ENCODE results near the gene TSPAN14. TPM values are rescaled to one million over a fixed set of nuclear protein-coding genes. Genes with fewer than 3 reads are reported as not detected.
"Not testable (repeated sequence)": the region's sequence is repeated elsewhere in the genome, so short reads cannot be mapped to it uniquely, and the experiment has no call there.

TSPAN14 gene
- total RNA-seq, 4 donors from 2014 or later = 103 to 168 (median 131) TPM

DNA sequence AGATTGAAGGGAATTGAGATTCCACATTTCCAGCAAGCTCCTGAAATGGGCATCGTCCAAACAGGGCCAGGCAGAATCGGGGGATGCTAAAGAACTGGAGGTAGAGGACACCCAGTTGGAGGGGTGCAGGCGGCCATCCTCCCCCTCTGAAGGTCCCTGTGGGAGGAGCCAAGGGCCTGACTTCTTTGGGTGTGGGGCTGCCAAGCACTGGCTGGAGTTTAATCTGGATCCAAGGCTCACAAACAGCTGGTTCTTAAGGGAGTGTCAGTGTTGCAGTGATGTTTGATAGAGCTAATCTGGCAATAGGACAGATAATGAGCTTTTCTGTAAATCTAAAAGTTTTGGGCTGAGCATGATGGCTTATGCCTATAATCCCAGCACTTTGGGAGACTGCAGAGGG lies 20.8 kb downstream of the TSPAN14 start:
- peak in 1 of 2 donors; percentile 72 for DNase-seq (ENCODE audit: low spot score in 2 of 2)
- TF ChIP-seq, protein P1, sequence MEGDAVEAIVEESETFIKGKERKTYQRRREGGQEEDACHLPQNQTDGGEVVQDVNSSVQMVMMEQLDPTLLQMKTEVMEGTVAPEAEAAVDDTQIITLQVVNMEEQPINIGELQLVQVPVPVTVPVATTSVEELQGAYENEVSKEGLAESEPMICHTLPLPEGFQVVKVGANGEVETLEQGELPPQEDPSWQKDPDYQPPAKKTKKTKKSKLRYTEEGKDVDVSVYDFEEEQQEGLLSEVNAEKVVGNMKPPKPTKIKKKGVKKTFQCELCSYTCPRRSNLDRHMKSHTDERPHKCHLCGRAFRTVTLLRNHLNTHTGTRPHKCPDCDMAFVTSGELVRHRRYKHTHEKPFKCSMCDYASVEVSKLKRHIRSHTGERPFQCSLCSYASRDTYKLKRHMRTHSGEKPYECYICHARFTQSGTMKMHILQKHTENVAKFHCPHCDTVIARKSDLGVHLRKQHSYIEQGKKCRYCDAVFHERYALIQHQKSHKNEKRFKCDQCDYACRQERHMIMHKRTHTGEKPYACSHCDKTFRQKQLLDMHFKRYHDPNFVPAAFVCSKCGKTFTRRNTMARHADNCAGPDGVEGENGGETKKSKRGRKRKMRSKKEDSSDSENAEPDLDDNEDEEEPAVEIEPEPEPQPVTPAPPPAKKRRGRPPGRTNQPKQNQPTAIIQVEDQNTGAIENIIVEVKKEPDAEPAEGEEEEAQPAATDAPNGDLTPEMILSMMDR (IDR thresholded peaks at IDR 0.05) = no peak
- no peak for TF ChIP-seq POLR2A (IDR thresholded peaks at IDR 0.05)
- intact Hi-C loops (cut with DNase I; ENCODE audit: low total_unique reads) = no loop called here
- 55 to 71% methylated on average over 3 of the region's 3 CpGs for WGBS, 2 donors
- H3K4me3 ChIP-seq (ENCODE audit: low read depth, poor library complexity, severe bottlenecking) = no peak overlapping the region

DNA sequence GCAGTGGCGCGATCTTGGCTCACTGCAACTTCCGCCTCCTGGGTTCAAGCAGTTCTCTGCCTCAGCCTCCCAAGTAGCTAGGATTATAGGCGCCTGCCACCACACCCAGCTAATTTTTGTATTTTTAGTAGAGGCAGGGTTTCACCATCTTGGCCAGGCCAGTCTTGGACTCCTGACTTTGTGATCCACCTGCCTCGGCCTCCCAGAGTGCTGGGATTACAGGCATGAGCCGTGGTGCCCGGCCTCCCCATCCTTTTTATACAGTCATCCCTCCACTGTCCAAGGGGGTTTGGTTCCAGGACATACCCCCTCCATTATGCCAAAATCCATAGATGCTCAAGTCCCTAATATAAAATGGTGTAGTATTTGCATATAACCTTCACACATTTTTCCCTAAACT lies 21.5 kb downstream of the TSPAN14 start:
- peak in 1 of 2 donors; percentile 82 for DNase-seq (ENCODE audit: low spot score in 2 of 2)
- intact Hi-C loops (cut with DNase I; ENCODE audit: low total_unique reads); H3K4me3 ChIP-seq (ENCODE audit: low read depth, poor library complexity, severe bottlenecking): not testable (repeated sequence)
- WGBS, 2 donors = 94 to 95% methylated on average over 7 of the region's 7 CpGs

DNA sequence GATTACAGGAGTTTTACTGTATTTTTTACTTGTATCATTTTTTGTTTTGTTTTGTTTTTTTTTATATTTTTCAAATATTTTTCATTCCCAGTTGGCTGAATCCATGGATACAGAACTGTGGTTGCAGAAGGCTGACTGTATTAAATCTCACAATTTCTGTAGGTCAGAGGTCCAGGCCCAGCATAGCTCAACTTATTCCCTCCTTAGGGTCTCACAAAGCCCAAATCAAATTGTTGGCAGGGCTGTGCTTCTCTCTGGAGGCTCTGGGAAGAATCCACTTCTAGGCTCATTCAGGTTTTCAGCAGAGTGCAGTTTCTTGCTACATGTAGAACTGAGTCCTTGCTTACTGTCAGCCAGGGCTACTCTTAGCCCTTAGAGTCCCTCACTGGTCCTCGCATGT lies 22.6 kb downstream of the TSPAN14 start:
- H3K4me3 ChIP-seq (ENCODE audit: low read depth, poor library complexity, severe bottlenecking) = no peak overlapping the region
- TF ChIP-seq POLR2A (IDR thresholded peaks at IDR 0.05) = no peak
- TF ChIP-seq, protein P1 (IDR thresholded peaks at IDR 0.05) = no peak
- intact Hi-C loops (cut with DNase I; ENCODE audit: low total_unique reads) = no loop called here
- WGBS, 2 donors = 88 to 93% methylated on average over 1 of the region's 1 CpG
- peak in 1 of 2 donors; percentile 32 for DNase-seq (ENCODE audit: low spot score in 2 of 2)

DNA sequence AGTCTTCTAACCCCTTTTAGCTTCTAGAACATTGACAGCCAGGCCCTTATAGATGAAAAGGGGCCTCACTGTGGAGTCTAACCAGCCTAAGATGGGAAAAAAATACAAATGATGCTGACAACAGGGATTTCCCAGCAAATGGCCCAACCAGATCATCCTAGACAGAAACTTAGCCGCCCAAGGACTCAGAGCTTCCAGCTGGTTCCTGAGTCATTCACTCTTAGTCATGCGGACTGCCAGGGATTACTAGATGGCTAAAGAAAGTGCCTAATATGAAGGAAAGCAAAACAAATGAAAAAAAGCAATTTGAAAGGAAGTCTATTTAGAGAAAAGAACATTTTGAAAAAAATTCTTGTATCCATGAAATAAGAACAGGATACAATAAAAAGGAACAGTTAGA lies 23.7 kb downstream of the TSPAN14 start:
- no peak for TF ChIP-seq POLR2A (IDR thresholded peaks at IDR 0.05)
- TF ChIP-seq, protein P1 (IDR thresholded peaks at IDR 0.05) = no peak
- no peak overlapping the region for H3K4me3 ChIP-seq (ENCODE audit: low read depth, poor library complexity, severe bottlenecking)
- intact Hi-C loops (cut with DNase I; ENCODE audit: low total_unique reads) = no loop called here
- WGBS, 2 donors = 55 to 68% methylated on average over 2 of the region's 2 CpGs
- peak in 1 of 2 donors; percentile 20 for DNase-seq (ENCODE audit: low spot score in 2 of 2)

DNA sequence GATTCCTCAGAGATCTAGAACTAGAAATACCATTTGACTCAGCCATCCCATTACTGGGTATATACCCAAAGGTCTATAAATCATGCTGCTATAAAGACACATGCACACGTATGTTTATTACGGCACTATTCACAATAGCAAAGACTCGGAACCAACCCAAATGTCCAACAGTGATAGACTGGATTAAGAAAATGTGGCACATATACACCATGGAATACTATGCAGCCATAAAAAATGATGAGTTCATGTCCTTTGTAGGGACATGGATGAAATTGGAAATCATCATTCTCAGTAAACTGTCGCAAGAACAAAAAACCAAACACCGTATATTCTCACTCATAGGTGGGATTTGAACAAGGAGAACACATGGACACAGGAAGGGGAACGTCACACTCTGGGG lies 26.3 kb downstream of the TSPAN14 start:
- 96 to 98% methylated on average over 6 of the region's 6 CpGs for WGBS, 2 donors
- intact Hi-C loops (cut with DNase I; ENCODE audit: low total_unique reads); H3K4me3 ChIP-seq (ENCODE audit: low read depth, poor library complexity, severe bottlenecking); DNase-seq (ENCODE audit: low spot score in 2 of 2): not testable (repeated sequence)

DNA sequence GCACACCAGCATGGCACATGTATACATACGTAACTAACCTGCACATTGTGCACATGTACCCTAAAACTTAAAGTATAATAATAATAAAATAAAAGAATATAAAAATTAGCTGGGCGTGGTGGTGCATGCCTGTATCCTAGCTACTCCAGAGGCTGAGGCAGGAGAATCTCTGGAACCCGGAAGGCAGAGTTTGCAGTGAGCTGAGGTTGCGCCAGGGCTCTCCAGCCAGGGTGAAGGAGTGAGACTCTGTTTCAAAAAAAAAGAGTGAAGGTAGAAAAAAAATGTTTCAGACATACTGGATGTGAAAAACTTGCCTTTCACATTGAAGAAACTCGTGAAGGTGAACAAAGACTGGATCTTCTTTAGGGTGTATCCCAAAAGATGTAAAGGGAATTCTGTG lies 26.7 kb downstream of the TSPAN14 start:
- TF ChIP-seq POLR2A (IDR thresholded peaks at IDR 0.05) = no peak
- H3K4me3 ChIP-seq (ENCODE audit: low read depth, poor library complexity, severe bottlenecking) = no peak overlapping the region
- WGBS, 2 donors = 70 to 94% methylated on average over 5 of the region's 5 CpGs
- peak in 1 of 2 donors; percentile 36 for DNase-seq (ENCODE audit: low spot score in 2 of 2)
- intact Hi-C loops (cut with DNase I; ENCODE audit: low total_unique reads) = no loop called here

DNA sequence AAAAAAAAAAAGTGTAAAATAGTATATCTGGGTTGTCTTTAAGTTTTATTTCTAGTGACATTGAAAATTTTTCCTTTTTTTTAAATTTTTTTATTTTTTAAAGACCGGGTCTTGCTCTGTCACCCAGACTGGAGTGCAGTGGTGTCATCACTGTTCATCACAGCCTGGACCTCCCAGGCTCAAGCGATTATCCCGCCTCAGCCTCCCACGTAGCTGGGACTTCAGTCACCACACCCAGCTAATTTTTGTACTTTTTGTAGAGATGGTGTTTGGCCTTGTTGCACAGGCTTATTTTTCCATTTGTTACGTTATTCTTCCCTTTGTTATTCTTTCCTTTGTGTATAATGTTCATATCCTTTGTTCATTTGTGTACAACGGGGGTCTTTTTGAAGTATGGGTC lies 30.1 kb downstream of the TSPAN14 start:
- DNase-seq (ENCODE audit: low spot score in 2 of 2) = peak; percentile 16 to 81
- intact Hi-C loops (cut with DNase I; ENCODE audit: low total_unique reads) = no loop called here

More for the DNA sequence above, 30.1 kb downstream of the TSPAN14 start:
- 34 to 35% methylated on average over 6 of the region's 6 CpGs for WGBS, 2 donors
- no peak for TF ChIP-seq POLR2A (IDR thresholded peaks at IDR 0.05)
- TF ChIP-seq, protein P1 (IDR thresholded peaks at IDR 0.05) = no peak
- no peak overlapping the region for H3K4me3 ChIP-seq (ENCODE audit: low read depth, poor library complexity, severe bottlenecking)

Measured in lower leg skin (tissue), 4 donors.